ENCODE data around the gene EIF3K. TPM values are rescaled to one million over a fixed set of nuclear protein-coding genes. Genes with fewer than 3 reads are reported as not detected.

The EIF3K gene
- polyA plus RNA-seq, 2 of the 4 experiments (the other 2 are of a cell fraction) = 419 to 937 TPM

GRCh38 chr19:38670921-38671398 is 52.0 kb downstream of the EIF3K start (continued):
- TF ChIP-seq CTCF (IDR thresholded peaks at IDR 0.05) (no peak), ZNF302 (CRISPR knock-in tag; IDR thresholded peaks at IDR 0.05) (no peak), HOXA7 (CRISPR knock-in tag; IDR thresholded peaks at IDR 0.05) (peak; percentile 79), SMC3 (IDR thresholded peaks at IDR 0.05) (no peak), FOSL2 (IDR thresholded peaks at IDR 0.05) (no peak), FOSL2 (CRISPR knock-in tag; IDR thresholded peaks at IDR 0.05) (no peak; the same call in 1 of the 2 replicates), TP53 (CRISPR knock-in tag; IDR thresholded peaks at IDR 0.05) (0 out of 2 replicates have a peak, but pooled peaks have one; percentile 29), EHMT2 (IDR thresholded peaks at IDR 0.05; ENCODE audit: low read depth) (no peak)

GRCh38 chr19:38671654-38672053 is 52.7 kb downstream of the EIF3K start:
- FAIRE-seq = no peak
- CTCF ChIA-PET = interaction anchor here (1.1 to 20.1 kb wide), 14 partner anchors 4 to 268 kb away, joined by 3 to 336 read pairs (median 4); partner anchors contain the start of gene FAM98C
- POLR2A ChIA-PET = interaction anchor here (6.4 kb wide), 1 partner anchor 23 kb away, joined by 30 read pairs; the partner anchor contains the start of gene ACTN4

GRCh38 chr19:38673030-38673429 is 54.0 kb downstream of the EIF3K start:
- no peak overlapping the region for H3K4me3 ChIP-seq
- FAIRE-seq = no peak
- 85% methylated on average over 4 of the region's 4 CpGs for WGBS (ENCODE audit: missing lambda C conversion rate)
- ChIA-PET POLR2A (no interaction called here), CTCF (interaction anchor here (1.5 to 18.2 kb wide), 4 partner anchors 11 to 270 kb away, joined by 3 to 336 read pairs (median 6); partner anchors contain the start of gene FAM98C)
- no peak for ATAC-seq
- peak overlapping the region in 1 of 2 experiments; percentile 34; a peak in 3 of 6 replicates for H3K27ac ChIP-seq
- peaks cover 90% of the 10 kb centered on the region for H3K4me1 ChIP-seq
- no peaks in the 10 kb centered on the region for H3K9me3 ChIP-seq
- H3K4me2 ChIP-seq = no peak overlapping the region
- DNase-seq (ENCODE audit: low read depth in 1 of 2, low spot score in 1 of 2) = no peak
- TF ChIP-seq JUN (IDR thresholded peaks at IDR 0.05) (no peak), RCOR1 (IDR thresholded peaks at IDR 0.05; ENCODE audit: low read depth, low read length) (no peak), REST (IDR thresholded peaks at IDR 0.05) (no peak), POLR2A (IDR thresholded peaks at IDR 0.05; ENCODE audit: low read length) (no peak), E2F6 (IDR thresholded peaks at IDR 0.05; ENCODE audit: borderline replicate concordance, low read depth) (no peak), TFCP2L1 (CRISPR knock-in tag; IDR thresholded peaks at IDR 0.05) (no peak), CHD2 (IDR thresholded peaks at IDR 0.05; ENCODE audit: low read length, partially characterized antibody) (no peak), HOXB5 (CRISPR knock-in tag; IDR thresholded peaks at IDR 0.05) (no peak), RFX5 (IDR thresholded peaks at IDR 0.05) (no peak), ZSCAN20 (CRISPR knock-in tag; IDR thresholded peaks at IDR 0.05) (no peak), USF2 (IDR thresholded peaks at IDR 0.05) (no peak), CHD4 (IDR thresholded peaks at IDR 0.05; ENCODE audit: borderline replicate concordance) (no peak), NR3C1 (IDR thresholded peaks at IDR 0.05) (no peak), CBX2 (IDR thresholded peaks at IDR 0.05; ENCODE audit: borderline replicate concordance, low read depth) (no peak), EHF (CRISPR knock-in tag; IDR thresholded peaks at IDR 0.05) (no peak)

More at GRCh38 chr19:38671654-38672053, 52.7 kb downstream of the EIF3K start:
- WGBS (ENCODE audit: missing lambda C conversion rate) = 93% methylated on average over 4 of the region's 4 CpGs
- Histone ChIP-seq H3K4me2 (peak overlapping the region; percentile 77), H3K9me3 (no peaks in the 10 kb centered on the region), H3K4me3 (no peak overlapping the region), H3K27ac (peak overlapping the region; percentile 15 to 91; a peak in 5 of 6 replicates), H3K4me1 (peaks cover 90% of the 10 kb centered on the region)
- TF ChIP-seq BCL3 (IDR thresholded peaks at IDR 0.05) (no peak), JUN (IDR thresholded peaks at IDR 0.05) (0 out of 5 replicates have a peak, but pooled peaks of 1 of the 2 experiments have one; percentile 5)
- ATAC-seq (no peak), DNase-seq (ENCODE audit: low read depth in 1 of 2, low spot score in 1 of 2) (no peak)
